GM23338 (cell line): ENCODE data around the gene FBXL14.

Experiments used
- CTCF ChIP-seq, 2 experiments: fragments of 200-600 bp in 1 of 2; sonication (generic) in 1 of 2; conservative IDR thresholded peaks; 2 replicates each; pipeline versions ENCODE4 v1.5.1 to v1.6.1; 2016 to 2017; ENCODE audit warnings: antibody characterized with exemption in 2 of 2, low read depth in 2 of 2, mild to moderate bottlenecking in 2 of 2, moderate library complexity in 1 of 2
- EZH2 ChIP-seq: fragments of 200-600 bp; sonication (generic); IDR thresholded peaks from one replicate; pipeline ENCODE4 v1.8.0; 2017; ENCODE audit warnings: antibody characterized with exemption, mild to moderate bottlenecking, low read depth; ENCODE audit not compliant: unreplicated experiment
- POLR2AphosphoS5 ChIP-seq: IDR thresholded peaks from 2 replicates; pipeline ENCODE4 v1.6.1; 2016; ENCODE audit warnings: antibody characterized with exemption, low read depth

DNA sequence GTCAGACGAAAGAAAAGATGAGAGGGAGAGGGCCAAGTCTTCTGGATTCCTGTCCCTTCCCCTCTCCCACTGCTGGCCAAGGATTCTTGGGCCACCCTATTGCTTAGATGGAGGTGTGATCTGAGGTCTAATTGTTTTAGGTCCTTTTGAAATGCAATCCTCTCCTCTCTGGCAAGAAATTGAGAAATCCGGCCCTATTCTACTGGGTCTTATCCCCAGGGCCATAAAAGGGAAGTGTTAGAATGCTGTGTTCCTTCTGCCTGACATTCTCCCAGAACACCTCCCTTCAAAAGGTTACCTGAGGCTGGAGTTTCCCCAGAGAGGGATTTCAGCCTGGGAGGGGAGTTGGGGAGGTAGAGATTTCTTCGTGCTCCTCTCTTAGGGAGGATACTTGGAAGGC lies 39.1 kb upstream of the FBXL14 start:
- TF ChIP-seq EZH2 (no peak), POLR2AphosphoS5 (no peak), CTCF (conservative IDR thresholded peaks at IDR 0.05; ENCODE audit: low read depth in 2 of 2) (no peak)
